ENCODE data around the gene TMEM30B.

Gene TMEM30B

DNA sequence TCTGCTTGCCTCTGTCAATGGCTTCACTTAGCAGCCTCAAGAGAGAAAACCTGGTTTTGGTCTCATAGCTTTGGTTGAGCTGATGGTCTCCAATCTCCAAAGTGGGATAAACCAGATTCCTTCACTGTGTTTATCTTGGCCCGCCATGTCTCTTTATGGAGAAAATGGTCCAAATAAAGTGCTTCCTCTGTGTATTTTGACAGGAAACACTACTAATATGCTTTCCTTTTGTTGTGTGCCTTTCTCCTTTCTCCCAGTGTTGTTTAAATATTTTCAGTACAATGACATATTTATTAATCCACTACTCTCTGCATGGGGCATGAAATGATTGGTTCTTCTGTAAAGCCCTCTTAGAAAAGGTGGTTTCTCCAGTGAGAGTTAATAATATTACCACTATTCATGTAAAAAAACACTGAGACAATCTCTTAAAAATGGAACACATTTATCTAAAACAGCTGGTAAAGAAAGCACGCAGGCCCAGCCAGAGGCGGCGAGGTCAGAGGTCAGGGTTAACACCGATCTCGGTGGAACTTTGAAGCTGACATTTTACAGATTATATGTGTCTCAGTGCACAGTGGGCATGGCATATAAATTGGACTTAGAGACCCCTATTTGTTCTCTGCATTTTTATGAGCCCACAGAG lies 24.2 kb downstream of the TMEM30B start:
- TF ChIP-seq, protein P1, sequence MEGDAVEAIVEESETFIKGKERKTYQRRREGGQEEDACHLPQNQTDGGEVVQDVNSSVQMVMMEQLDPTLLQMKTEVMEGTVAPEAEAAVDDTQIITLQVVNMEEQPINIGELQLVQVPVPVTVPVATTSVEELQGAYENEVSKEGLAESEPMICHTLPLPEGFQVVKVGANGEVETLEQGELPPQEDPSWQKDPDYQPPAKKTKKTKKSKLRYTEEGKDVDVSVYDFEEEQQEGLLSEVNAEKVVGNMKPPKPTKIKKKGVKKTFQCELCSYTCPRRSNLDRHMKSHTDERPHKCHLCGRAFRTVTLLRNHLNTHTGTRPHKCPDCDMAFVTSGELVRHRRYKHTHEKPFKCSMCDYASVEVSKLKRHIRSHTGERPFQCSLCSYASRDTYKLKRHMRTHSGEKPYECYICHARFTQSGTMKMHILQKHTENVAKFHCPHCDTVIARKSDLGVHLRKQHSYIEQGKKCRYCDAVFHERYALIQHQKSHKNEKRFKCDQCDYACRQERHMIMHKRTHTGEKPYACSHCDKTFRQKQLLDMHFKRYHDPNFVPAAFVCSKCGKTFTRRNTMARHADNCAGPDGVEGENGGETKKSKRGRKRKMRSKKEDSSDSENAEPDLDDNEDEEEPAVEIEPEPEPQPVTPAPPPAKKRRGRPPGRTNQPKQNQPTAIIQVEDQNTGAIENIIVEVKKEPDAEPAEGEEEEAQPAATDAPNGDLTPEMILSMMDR (IDR thresholded peaks at IDR 0.05; ENCODE audit: insufficient read depth, low read length, poor library complexity, severe bottlenecking): no peak
- H3K27me3 ChIP-seq (replicated peaks; ENCODE audit: control insufficient read depth, insufficient read depth, low read length): no peaks in the 10 kb centered on the region; the same call in 1 of the 2 replicates
- H3K36me3 ChIP-seq (ENCODE audit: control insufficient read depth, insufficient read depth, low read length): no peaks in the 10 kb centered on the region
- no peak overlapping the region for H3K4me3 ChIP-seq (replicated peaks; ENCODE audit: low read depth, low read length)
- no peak for DNase-seq (ENCODE audit: extremely low read depth, insufficient read length)

DNA sequence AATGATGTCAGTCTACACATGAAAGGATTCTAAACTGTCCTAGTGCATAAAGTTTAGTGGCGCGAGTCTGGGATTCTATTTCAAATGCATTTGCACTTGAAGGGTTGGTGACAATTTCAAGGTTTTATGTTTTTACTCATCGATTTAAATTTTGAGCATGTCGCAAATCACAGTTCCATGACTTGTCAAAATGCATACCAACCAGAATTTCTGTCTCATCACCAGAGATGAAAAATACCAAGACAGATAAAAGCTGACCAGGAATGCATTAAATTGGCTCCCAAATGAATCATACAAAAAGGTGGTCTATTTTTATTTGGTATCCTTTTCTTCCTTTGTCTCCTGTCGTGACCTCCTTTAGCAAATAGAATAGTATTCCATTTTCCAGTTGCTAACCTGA lies 25.2 kb downstream of the TMEM30B start:
- Histone ChIP-seq H3K4me3 (replicated peaks; ENCODE audit: low read depth, low read length) (no peak overlapping the region), H3K36me3 (ENCODE audit: control insufficient read depth, insufficient read depth, low read length) (no peaks in the 10 kb centered on the region), H3K27me3 (replicated peaks; ENCODE audit: control insufficient read depth, insufficient read depth, low read length) (no peaks in the 10 kb centered on the region; the same call in 1 of the 2 replicates)
- TF ChIP-seq, protein P1 (IDR thresholded peaks at IDR 0.05; ENCODE audit: insufficient read depth, low read length, poor library complexity, severe bottlenecking): no peak
- DNase-seq (ENCODE audit: extremely low read depth, insufficient read length): no peak

DNA sequence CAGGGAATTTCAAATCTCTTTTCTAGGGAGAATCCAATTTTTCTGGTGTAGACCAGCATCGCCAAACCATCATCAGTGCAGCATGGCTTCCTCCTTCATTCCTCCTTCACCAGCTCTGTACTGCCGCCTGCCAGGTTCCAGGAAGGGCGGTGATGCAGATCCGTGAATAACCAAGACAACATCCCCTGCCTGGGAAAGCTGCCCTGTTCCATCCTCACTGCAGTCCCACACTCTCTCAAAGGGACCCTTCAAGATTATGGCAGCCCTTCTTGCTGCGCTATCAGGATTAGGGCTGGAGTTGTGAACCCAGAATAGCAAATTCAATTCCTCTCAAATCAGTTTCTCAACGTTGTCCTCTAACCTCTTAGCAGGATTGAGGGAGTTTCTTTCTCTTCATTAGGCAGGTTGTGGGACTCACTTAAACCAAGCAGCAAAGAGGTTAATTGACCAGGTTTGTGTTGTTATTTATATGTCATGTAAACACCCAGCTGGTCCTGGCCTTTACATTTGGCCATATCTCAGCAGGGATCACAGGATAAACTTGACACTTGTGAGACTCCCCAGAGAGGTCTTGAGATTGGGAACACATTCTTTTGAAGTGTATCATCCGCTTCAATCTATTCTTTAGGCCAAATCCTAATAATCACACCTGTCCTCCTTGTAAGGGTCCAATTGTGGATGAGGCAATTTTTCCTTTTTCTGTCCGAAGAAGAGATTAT lies 26.2 kb downstream of the TMEM30B start:
- no peaks in the 10 kb centered on the region for H3K36me3 ChIP-seq (ENCODE audit: control insufficient read depth, insufficient read depth, low read length)
- no peak for DNase-seq (ENCODE audit: extremely low read depth, insufficient read length)
- no peak overlapping the region for H3K4me3 ChIP-seq (replicated peaks; ENCODE audit: low read depth, low read length)
- TF ChIP-seq, protein P1 (IDR thresholded peaks at IDR 0.05; ENCODE audit: insufficient read depth, low read length, poor library complexity, severe bottlenecking): no peak
- H3K27me3 ChIP-seq (replicated peaks; ENCODE audit: control insufficient read depth, insufficient read depth, low read length): no peaks in the 10 kb centered on the region; the same call in 1 of the 2 replicates

DNA sequence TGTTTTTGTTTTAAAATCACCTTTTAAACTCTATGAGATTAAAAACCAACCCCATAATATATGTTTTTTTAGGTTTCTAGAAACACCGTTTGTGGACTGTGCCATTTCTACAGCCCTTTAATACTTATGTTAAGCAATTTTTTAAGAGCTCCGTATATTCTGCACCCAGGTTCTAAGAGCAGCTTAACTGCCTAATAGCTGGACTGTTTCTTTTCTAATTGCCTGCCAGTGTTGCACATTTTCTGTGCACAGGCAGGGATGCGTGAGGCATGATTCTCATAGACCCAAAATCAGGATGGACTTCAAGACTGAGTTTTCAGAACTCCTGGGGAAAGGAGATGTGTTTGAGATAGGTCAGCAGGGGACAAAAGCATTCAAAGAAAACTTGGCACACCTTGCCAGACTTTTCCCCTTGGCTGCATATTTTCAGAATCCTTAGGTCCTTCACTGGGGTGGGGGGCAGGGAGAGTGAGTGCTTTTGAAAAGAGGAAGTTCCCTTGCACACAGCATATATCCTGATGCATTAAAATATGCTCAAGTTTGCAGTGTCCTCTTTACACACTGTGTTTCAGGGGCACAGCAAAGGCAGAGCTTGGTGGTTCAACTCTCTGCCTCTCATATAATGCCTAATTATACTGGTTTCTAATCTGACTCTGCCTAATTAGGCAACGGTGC lies 27.9 kb downstream of the TMEM30B start:
- TF ChIP-seq, protein P1 (IDR thresholded peaks at IDR 0.05; ENCODE audit: insufficient read depth, low read length, poor library complexity, severe bottlenecking): no peak
- DNase-seq (ENCODE audit: extremely low read depth, insufficient read length): no peak
- no peak overlapping the region for H3K4me3 ChIP-seq (replicated peaks; ENCODE audit: low read depth, low read length)

DNA sequence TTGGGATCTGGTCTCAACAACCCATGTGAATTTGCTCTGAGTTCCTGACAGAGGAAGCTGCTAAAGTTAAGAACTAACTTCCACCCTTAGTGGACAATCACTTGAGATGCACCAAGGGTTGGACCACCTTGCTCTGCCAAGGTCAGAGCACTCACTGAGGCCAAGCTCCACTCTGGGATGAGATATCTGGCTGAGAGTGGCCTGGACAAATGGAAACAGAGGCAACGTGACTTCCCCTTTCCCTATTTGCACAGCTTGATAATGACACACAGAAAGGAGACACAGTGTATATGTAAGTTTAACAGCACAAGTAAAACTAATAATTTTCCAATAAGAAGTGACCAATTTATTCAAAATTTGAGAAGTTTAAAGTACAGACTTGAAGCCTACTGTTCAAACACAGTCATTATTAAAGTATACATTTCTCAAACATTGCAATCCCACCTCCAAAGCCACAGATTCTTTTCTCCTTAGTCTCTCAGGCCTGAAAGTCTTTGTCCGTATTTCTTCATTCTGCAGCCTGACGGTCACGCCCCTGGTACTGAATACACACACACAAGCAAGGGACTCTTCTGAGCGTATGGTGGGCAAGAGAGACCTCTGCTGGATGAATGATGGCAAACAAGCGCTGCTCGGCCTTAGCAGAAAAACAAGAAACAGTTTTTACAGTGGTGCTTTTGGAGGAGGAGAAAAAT lies 28.6 kb downstream of the TMEM30B start:
- TF ChIP-seq, protein P1 (IDR thresholded peaks at IDR 0.05; ENCODE audit: insufficient read depth, low read length, poor library complexity, severe bottlenecking): peak; percentile 86
- Histone ChIP-seq H3K4me3 (replicated peaks; ENCODE audit: low read depth, low read length) (no peak overlapping the region), H3K36me3 (ENCODE audit: control insufficient read depth, insufficient read depth, low read length) (no peaks in the 10 kb centered on the region)

More for the DNA sequence above, 27.9 kb downstream of the TMEM30B start:
- Histone ChIP-seq H3K36me3 (ENCODE audit: control insufficient read depth, insufficient read depth, low read length) (no peaks in the 10 kb centered on the region), H3K27me3 (replicated peaks; ENCODE audit: control insufficient read depth, insufficient read depth, low read length) (no peaks in the 10 kb centered on the region; the same call in 1 of the 2 replicates)

More for the DNA sequence above, 28.6 kb downstream of the TMEM30B start:
- DNase-seq (ENCODE audit: extremely low read depth, insufficient read length): peak; percentile 29
- no peaks in the 10 kb centered on the region; the same call in 1 of the 2 replicates for H3K27me3 ChIP-seq (replicated peaks; ENCODE audit: control insufficient read depth, insufficient read depth, low read length)

Measured in GM06990 (cell line).